ENCODE data around the gene TAF7.

DNA sequence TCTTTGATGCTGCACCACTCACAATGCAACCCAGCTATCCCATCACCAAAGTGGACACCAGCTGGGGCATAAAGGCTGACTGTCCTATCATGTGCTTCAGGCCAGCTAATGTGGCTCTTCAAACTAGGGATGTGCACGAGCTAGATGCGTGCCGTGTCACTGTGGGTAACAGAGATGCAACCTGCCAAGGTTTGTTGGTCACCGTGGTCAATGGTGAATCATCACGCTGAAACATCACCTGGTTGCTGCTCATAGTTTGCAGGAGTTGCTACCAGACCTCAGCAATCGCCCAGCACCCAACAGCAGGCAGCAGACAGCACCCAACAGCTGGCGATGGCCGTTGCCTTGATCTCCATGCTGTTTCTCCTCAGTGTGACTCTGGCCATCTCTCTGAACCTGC is 7.6 kb upstream of the TAF7 start:
- no peak for TF ChIP-seq POLR2A (IDR thresholded peaks at IDR 0.05)
- TF ChIP-seq, protein P1, sequence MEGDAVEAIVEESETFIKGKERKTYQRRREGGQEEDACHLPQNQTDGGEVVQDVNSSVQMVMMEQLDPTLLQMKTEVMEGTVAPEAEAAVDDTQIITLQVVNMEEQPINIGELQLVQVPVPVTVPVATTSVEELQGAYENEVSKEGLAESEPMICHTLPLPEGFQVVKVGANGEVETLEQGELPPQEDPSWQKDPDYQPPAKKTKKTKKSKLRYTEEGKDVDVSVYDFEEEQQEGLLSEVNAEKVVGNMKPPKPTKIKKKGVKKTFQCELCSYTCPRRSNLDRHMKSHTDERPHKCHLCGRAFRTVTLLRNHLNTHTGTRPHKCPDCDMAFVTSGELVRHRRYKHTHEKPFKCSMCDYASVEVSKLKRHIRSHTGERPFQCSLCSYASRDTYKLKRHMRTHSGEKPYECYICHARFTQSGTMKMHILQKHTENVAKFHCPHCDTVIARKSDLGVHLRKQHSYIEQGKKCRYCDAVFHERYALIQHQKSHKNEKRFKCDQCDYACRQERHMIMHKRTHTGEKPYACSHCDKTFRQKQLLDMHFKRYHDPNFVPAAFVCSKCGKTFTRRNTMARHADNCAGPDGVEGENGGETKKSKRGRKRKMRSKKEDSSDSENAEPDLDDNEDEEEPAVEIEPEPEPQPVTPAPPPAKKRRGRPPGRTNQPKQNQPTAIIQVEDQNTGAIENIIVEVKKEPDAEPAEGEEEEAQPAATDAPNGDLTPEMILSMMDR (IDR thresholded peaks at IDR 0.05): no peak
